Inferior parietal cortex (tissue), 1 donor: ENCODE measurements around the gene PRDX3.
"Not testable (repeated sequence)": the region's sequence is repeated elsewhere in the genome, so short reads cannot be mapped to it uniquely, and the experiment has no call there.

Experiments used
- DNase-seq: peaks from one replicate; pipeline ENCODE4 v3.0.0-alpha.2; 2016; ENCODE audit errors: extremely low spot score

The PRDX3 gene

DNA sequence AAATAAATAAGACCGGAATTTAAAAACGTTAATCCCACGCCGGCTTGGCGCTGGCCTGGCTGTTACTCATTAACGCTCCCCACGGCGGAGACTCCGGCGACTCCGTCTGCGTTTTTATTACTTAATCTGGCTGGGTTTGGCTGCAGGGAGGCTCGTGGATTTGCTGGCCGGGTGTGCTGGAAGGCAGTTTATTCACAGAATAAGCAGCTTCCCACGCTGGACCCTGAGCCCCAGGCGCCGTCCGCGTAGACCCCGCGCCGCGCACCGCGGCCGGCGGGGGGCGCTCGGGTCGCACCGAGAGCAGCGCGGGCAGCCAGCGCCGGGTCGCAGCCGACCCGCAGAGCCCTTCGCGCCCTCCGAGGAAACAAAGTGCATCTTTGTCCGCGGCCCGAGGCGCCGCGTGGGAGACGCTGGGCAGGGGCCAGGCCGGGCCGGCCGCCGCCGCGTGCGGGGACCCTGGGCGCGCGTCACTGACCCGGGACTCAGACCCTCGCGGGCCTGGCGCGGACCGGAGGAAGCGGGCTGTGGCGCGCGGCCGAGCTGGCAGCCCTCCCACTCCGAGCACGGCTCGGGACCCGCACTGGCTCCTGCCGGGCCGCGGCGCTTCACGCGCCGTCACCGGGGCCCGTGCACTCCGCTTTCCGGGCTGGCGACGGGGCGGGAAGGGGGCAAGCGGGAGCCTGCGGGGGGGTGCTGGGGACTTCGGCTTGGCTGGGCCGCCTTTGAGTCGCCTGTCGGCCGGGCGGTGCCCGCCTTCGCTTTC, 28.2 kb upstream of the PRDX3 start:
- peak; percentile 59 for DNase-seq

DNA sequence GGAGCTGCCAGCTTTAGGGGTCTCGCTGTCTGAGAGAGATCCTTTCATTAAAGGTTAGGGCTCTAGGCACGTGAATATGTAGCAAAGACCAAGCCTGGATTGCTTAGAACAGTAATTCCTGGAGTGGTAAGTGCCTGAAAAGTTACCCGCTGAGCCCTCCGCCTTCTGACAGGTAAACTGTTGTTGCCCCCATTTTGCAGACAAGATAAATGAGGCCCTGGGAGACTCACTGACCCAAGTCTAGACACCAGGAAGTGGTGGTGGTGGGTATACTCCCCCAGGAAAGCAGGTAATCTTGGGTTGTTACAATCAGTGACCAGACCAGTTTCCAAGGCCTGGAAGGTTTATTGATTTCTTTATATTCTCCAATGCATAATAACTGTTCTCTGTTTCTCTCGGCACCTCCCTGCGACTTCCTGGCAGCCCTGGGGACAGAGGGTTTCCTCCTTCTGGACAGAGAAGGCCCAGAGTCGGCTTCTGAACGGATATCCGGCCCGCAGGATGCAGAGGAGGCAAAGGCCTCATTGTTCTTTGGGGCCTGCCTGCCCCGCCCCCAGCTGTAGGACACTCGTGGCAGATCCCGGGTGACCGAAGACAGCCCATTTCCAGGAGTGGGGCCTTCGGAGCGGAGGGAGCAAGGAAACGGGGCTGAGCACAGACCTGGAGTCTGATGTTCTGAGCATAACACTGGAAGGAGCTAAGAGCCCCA, 27.4 kb upstream of the PRDX3 start:
- peak; percentile 20 for DNase-seq

DNA sequence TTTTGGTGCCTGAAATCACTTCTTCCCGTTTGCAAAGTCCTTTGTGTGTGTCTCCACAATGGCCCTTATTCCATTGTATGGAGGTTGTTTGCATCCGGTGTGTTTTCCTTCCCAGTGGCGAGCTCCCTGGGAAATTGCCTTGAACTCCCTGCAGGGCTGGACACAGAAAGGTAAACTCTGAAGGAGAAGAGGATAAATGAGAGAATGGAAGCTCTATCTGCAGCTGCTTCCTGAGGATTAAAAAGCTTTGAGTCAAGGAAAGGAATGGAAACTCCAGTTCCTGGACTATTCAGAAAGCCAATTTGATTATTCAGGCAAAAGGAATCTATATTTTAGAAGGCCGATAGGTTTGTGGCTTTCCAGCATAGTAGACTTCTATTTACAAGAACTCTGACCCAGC, 24.4 kb upstream of the PRDX3 start:
- no peak for DNase-seq

DNA sequence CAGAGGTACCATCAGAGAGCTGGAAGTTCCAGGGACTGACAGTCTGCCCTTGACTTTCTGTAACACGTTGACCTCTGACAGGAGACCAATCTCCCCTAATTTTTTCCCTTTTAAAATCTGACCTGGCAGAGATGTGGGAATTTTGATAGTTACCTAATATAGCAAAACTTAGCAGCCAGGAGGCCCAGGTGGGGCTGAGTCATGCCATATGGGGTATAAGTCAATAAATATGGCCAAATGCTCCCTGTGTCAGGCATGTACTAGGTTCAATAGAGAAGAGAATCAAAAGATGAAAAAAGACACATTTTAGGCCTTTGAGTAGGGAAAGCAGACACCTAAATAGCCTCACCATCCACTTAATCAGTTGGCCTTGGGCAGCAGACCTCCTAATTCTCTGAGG, 22.6 kb upstream of the PRDX3 start:
- DNase-seq, result no peak

DNA sequence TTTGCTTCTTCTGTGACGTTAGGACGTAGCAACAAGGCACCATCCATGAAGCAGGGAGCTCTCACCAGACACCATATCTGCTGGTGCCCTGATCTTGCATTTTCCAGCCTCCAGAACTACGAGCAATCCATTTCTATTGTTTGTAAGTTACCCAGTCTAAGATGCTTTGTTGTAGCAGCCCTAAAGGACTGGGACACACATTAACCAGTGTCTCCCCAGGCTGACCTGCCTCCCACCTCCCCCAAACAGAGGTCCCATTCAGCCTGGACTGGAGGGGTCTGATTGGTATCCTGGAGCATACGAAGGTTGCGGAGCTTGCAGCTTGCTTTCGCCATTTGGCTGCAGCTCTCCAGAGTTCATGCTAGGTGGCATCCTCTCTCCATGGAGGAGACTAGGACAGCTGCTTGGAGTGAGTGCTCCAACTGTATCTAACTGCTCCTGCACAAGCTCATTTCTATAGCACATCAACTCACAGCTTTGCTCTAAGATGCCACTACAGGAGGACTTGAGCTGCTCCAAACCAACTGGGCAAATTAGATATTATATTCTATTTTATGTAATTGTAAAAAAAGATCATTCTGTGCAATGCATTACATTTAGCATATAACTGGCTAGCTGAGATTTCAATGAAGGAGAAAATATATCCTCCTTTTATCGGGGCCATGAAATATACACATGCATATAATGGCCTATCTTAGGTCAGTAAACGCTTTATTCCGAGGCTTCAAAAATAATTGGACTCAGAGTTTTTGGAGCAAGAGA, 20.8 kb upstream of the PRDX3 start:
- DNase-seq, result peak; percentile 77

DNA sequence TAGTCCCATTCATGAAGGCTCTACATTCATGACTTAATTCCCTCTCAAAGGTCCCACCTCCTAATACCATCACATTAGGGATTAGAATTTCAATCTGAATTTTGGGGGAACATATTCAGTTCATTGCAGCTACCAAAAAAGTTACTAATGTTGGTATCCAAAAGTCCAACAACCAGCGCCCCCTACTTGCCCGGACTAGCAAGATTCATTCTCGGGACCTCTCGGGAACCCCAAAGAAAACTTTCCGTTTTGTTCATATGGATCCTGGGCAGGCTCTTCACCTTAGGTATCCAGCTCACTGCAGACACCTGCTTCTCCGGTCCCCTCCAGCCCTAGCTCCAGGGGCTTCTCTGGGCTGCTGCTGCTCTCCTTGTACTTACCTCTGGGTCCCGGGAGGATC, 19.8 kb upstream of the PRDX3 start:
- DNase-seq, result no peak

DNA sequence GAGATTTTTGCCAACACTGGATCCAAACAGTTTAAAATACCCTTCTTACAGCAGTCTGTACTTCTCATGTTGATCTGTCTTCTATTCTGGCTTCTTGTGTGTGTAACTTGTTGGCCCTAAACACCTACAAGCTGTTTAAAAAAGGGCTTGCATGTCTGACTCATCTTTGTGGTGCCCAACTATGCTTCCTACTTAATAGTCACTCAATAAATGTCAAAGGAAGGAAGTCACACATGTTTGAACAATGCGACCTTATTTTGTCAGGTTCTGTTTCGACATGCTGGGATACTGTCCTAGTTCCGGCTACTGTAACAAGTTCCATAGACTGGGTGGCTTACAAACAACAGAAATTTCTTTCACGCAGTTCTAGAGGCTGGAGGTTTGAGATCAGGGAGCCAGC, 19.3 kb upstream of the PRDX3 start:
- DNase-seq, result no peak

DNA sequence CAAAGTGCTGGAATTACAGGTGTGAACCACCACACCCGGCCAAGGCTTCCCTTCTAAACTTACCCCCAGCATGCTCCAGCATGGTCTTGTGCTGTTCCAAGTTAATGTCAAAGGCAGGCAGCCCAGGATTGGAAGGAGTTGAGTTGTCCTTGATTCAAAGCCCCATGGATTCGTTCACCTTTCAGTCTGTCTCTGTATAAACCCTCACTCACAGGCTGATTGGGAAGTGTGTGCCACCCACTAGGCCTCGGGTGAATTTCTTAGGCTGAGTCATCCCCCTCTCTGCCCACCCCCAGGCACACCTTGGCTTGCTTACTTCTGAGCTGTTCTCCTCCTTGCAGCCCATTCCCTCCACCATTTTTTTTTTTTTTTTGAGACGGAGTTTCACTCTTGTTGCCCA, 13.3 kb upstream of the PRDX3 start:
- DNase-seq, result no peak

DNA sequence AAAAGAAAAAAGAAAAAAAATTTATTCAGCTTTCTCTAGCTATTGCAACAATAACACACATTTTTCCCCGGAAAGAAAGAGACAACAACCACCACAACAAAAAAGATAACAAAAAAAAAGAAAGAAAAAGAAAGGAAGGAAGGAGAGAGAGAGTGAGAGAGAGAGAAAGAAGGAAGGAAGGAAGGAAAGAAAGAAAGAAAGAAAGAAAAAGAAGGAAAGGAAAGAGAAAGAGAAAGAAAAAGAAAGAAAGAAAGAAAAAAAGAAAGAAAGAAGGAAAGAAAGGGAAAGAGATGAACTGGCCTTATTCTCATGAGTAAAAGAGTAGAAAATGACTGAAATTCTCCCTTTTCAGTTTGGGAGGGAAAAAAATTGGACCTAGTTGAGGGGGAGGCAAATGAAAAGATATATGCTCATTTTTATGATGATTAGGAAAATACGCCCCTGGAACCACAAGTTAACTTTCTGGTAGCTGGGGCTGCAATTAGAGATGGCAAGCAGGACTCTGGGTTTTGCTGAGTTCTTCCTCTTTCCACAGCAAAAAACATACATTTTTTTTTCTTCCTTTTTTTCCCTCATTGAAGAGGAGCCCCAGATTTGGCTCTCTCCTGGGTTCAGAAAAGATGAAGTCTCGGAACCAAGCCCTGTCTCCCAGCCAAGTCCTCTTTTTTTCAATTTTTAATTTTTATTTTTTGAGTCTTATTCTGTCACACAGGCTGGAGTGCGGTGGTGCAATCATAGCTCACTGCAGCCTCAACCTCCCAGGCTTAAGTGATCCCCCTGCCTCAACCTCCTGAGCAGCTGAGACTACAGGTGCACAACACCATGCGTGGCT, 12.6 kb upstream of the PRDX3 start:
- no peak for DNase-seq

DNA sequence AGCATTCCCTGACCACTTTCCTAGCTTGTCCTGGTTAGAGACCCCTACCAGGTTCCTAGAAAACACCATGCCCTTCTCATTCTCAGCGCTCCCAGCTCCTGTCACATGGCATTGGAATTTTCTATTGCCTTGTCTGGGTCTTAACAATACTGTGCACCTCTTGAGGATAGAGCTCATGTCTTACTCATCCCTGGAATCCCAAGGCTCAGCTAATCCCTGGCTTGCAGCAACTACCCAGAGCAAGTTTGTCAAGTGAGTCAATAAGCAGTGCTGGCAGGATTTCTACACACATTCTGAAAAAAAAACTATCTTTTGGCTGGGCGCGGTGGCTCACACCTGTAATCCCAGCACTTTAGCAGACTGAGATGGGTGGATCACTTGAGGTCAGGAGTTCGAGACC, 11.7 kb upstream of the PRDX3 start:
- no peak for DNase-seq

DNA sequence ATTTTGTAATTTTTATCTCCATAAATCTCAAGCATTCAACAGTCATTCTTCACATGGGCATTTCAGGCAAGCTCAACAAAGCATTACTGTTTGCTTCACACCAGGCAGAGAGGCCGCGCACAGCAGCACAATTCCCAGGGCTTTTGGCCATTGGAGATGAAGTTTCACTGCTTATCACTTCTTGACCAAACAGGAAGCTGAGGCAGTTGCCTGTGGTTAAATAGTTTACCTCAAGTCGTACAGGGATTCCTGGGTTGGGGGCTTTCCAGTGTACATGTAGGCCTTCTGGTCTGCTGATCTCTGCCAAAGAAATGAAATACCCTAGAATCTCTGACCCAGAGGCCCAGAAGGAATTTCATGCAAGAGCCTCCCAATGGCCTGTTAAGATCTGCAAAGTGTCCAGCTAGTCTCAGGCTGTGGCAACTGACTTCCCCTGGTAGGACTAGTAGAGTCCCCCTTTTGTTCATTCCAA, 11.2 kb upstream of the PRDX3 start:
- peak; percentile 38 for DNase-seq

DNA sequence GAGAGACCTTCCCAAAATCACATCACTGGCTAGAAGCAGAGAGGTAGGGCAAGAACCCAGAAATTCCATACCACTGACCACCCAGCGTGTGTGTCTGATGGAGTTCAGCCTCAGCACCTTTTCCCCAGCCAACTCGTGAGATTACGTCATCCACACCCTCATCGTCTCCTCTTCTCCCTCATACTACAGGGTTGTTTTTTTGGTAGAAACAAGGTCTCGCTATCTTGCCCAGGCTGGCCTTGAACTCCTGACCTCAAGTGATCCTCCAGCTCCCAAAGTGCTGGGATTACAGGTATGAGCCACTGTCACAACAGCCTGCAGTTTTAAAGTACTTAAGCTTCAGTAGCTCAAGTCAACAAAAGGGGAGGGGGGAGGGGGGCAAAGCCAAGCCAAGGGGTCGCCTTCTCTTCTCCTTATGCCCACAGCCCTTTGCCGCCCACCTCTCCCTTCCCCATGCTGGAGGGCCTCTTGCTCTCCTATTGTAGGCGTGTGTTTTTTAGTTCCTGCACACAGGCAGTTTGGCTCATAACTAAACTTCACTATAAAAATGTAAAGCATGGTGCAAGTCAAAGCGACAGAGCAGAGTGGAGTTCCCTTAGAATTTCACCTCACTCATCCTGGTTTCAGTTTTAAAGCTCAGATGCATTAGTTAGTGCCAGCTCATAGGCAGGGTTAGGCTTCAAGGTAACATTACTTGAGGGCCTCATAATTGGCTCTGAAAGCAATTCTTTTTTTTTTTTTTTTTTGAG, 5.2 kb upstream of the PRDX3 start:
- DNase-seq, result no peak

DNA sequence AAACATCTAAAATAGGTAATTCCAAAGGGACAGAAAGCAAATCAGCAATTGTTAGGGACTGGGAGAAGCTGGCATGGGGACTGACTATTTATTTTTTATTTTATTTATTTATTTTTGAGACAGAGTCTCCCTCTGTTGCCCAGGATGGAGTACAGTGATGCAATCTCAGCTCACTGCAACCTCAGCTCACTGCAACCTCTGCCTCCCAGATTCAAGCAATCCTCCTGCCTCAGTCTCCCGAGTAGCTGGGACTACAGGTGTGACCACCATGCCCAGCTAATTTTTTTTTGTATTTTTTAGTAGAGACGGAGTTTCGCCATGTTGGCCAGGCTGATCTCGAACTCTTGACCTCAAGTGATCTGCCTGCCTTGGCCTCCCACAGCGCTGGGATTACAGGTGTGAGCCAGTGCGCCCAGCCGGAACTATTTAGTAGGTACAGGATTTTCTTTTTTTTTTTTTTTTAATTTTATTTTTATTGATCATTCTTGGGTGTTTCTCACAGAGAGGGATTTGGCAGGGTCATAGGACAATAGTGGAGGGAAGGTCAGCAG, 2.3 kb upstream of the PRDX3 start:
- DNase-seq, result not testable (repeated sequence)

DNA sequence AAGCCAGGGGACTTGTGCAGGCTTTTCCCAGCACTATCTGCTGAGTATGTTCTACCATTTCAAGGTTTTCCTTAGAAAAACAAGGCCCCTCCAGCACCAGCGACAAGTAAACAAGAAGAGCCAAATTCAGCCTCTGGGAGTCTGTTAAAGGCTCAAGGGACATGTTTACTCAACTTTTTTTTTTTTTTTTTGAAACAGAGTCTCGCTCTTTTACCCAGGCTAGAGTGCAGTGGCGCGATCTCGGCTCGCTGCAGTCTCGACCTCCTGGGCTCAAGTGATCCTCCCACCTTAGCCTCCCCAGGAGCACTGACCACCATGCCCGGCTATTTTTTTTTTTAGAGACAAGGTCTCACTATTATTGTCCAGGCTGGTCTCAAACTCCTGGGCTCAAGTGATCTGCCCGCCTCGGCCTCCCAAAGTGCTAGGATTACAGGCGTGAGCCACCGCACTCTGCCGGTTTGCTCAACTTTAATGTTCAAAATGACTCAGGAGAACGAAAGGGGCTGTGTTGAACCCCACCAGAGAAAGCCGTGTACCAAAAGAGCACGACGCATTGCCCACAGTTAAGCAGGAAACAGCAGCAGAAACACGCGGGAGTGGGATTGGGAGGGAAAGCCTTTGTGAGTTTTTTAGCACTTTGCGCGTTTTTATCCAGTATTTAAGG, 772 bp downstream of the PRDX3 start:
- DNase-seq, result no peak

DNA sequence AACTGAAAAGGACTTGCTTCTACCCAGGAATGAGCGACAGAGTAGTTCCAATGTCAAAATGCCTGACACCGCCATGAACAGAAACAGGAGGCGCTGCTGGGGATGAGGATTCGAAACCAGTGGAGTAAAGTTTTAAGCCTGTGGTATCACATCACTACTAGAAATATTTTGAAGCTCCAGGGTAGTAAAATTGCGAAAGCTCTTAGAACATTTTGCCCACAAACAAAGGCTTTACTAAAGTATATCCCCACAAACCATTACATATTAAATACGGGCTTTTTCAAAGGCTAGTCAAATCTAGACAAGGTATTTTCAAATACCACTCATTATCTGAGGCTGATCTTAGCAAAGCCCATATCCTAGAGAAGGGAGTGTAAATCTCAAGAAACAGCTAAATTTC, 2.4 kb downstream of the PRDX3 start:
- no peak for DNase-seq

DNA sequence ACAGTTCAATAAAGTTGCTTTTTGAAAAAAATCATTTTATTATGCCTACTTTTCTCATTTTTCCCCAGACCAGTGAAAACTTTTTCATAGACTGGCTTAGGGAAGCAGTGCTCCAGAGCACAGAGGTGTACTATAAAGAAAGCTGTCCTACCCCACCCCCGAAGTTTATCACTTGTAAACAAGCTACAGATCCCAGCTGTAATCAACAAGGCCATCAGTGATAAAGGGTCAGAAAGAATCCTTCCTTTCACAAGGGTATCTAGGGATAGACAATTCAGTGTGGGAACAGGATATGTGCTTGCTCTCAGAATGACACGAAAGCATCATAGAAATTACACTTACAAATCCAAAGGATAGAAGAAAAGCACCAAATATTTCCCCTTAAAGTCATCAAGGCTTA, 4.5 kb downstream of the PRDX3 start:
- no peak for DNase-seq

DNA sequence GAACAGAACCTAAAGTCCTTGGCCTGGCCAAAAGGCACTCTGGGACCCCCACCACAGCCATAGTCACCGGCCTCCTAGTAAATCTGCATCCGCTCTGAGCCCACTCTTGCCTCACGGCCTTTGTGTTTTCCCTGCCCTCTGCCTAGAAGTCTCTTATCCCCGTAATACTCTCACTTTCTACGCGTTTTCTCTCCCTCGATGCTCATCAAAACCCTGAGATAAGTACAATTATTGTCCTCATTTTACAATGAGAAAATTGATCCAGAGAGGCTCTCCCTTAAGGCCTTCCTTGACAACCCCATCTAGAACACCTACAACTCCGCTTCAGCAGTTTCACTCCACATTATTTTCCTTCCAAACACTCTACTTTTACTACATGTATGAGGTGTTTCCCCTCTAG, 11.6 kb downstream of the PRDX3 start:
- no peak for DNase-seq

DNA sequence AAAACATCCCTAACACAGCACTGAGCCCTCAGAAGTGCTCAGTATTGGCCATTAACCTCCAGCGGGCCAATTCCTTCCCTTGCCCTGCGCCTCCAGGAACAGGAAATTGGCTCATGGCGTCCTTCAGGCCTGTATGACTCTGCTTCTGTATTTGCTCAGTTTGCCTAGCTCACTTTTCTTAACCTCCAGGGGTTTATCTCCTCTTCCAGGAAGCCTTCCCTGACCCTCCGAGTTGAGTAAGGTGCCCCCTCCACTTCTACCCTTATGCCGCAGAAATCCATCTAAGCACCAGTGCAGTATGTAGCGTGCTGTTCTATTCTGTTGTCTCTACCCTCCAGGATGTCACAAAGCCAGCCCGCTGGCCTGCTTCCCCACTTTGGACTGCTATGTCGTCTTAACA, 12.0 kb downstream of the PRDX3 start:
- DNase-seq, result no peak

DNA sequence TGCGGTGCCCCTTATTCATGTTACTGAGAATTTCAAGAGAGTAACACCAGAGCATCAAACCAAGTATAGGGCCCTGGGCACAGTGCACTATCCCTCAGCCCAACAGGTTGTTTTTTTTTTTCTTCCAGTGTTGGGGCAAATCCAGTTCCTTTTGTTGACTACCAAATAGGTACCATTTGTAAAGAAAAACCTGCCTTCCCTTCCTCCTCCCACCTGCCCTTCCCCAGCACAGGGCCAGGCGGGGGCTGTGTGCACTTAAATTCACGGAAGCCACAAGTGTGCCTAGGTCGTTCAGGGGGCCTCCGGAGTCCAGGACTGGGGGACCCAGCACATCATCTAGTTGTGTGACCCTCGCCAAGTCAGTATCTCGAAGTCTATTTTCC, 12.5 kb downstream of the PRDX3 start:
- DNase-seq, result no peak
